Measurements from ENCODE around the gene ADAMTS17. TPM values are rescaled to one million over a fixed set of nuclear protein-coding genes. Genes with fewer than 3 reads are reported as not detected.

Gene ADAMTS17
- total RNA-seq, 1 experiment from 2014 or later, result 4.2 TPM

GRCh38 chr15:100019601-100020000 lies 322.2 kb downstream of the ADAMTS17 start:
- Histone ChIP-seq H4K20me1 (ENCODE audit: insufficient read depth) (no peaks in the 10 kb centered on the region), H3K9me2 (ENCODE audit: insufficient read depth) (no peaks in the 10 kb centered on the region), H3K4me3 (replicated peaks in 1 of 2; ENCODE audit: low read depth in 1 of 2, low read length in 2 of 2) (no peak overlapping the region), H3K36me3 (ENCODE audit: control insufficient read depth in 1 of 2, insufficient read depth in 2 of 2, low read length in 2 of 2) (no peaks in the 10 kb centered on the region), H3K4me1 (ENCODE audit: control insufficient read depth in 1 of 2, insufficient read depth in 2 of 2, low read length in 2 of 2) (peaks cover 3 to 13% of the 10 kb centered on the region in 2 experiments; a peak in 1 of 4 replicates), H3K27ac (ENCODE audit: low read depth, low read length) (no peak overlapping the region), H3K9me3 (ENCODE audit: control insufficient read depth in 1 of 2, insufficient read depth in 1 of 2, low read depth in 1 of 2, low read length in 2 of 2) (no peaks in the 10 kb centered on the region), H3K27me3 (ENCODE audit: insufficient read depth, low read length) (no peaks in the 10 kb centered on the region), H3K79me2 (ENCODE audit: insufficient read depth, low read length) (no peaks in the 10 kb centered on the region), H3K9ac (ENCODE audit: low read length) (no peak overlapping the region), H3K4me2 (ENCODE audit: low read length) (no peak overlapping the region), H2AFZ (ENCODE audit: low read depth, low read length, poor library complexity, severe bottlenecking) (no peak overlapping the region)
- BruUV-seq (replicated peaks), result no TSS peak
- RAD21 ChIA-PET (ENCODE audit: low non-redundant PET in 1 of 2, low total read pairs in 2 of 2, uncharacterized antibody in 2 of 2, unreplicated experiment in 2 of 2), result no interaction called here
- DNase-seq (ENCODE audit: low read depth, low spot score), result no peak
- TF ChIP-seq JUND (IDR thresholded peaks at IDR 0.05) (no peak), ZFX (IDR thresholded peaks at IDR 0.05) (no peak)
- intact Hi-C loops (cut with micrococcal nuclease), result no loop called here
- ATAC-seq, result no peak
- POLR2A ChIA-PET, result no interaction called here
- CTCF ChIA-PET, result no interaction called here

GRCh38 chr15:100018191-100018590 lies 323.6 kb downstream of the ADAMTS17 start:
- intact Hi-C loops (cut with micrococcal nuclease), result no loop called here
- H3K4me3 ChIP-seq (replicated peaks in 1 of 2; ENCODE audit: low read depth in 1 of 2, low read length in 2 of 2), result no peak overlapping the region
- ATAC-seq, result no peak
- H3K9ac ChIP-seq (ENCODE audit: low read length), result no peak overlapping the region
- DNase-seq (ENCODE audit: low read depth, low spot score), result no peak
- H3K36me3 ChIP-seq (ENCODE audit: control insufficient read depth in 1 of 2, insufficient read depth in 2 of 2, low read length in 2 of 2), result no peaks in the 10 kb centered on the region
- no peaks in the 10 kb centered on the region for H3K9me2 ChIP-seq (ENCODE audit: insufficient read depth)
- peaks cover 3 to 13% of the 10 kb centered on the region in 2 experiments; a peak in 1 of 4 replicates for H3K4me1 ChIP-seq (ENCODE audit: control insufficient read depth in 1 of 2, insufficient read depth in 2 of 2, low read length in 2 of 2)
- no peak overlapping the region for H3K27ac ChIP-seq (ENCODE audit: low read depth, low read length)
- H3K27me3 ChIP-seq (ENCODE audit: insufficient read depth, low read length), result no peaks in the 10 kb centered on the region
- H4K20me1 ChIP-seq (ENCODE audit: insufficient read depth), result no peaks in the 10 kb centered on the region
- ChIA-PET POLR2A (no interaction called here), CTCF (no interaction called here), RAD21 (ENCODE audit: low non-redundant PET in 1 of 2, low total read pairs in 2 of 2, uncharacterized antibody in 2 of 2, unreplicated experiment in 2 of 2) (no interaction called here)
- H3K79me2 ChIP-seq (ENCODE audit: insufficient read depth, low read length), result no peaks in the 10 kb centered on the region
- no TSS peak for BruUV-seq (replicated peaks)
- TF ChIP-seq JUND (IDR thresholded peaks at IDR 0.05) (no peak), ZBTB33 (IDR thresholded peaks at IDR 0.05; ENCODE audit: extremely low read depth, insufficient replicate concordance, low read length) (no peak), ELF1 (IDR thresholded peaks at IDR 0.05; ENCODE audit: borderline replicate concordance, low read depth) (no peak), EGR1 (IDR thresholded peaks at IDR 0.05; ENCODE audit: low read depth) (no peak), CTCF (IDR thresholded peaks at IDR 0.05 in 2 of 3, conservative IDR thresholded peaks at IDR 0.05 in 1 of 3; ENCODE audit: borderline replicate concordance in 1 of 3, insufficient read depth in 1 of 3, low read depth in 2 of 3, low read length in 2 of 3) (no peak), EZH2phosphoT487 (IDR thresholded peaks at IDR 0.05; ENCODE audit: borderline replicate concordance) (no peak), CBX3 (IDR thresholded peaks at IDR 0.05; ENCODE audit: low read depth) (no peak), SRF (IDR thresholded peaks at IDR 0.05; ENCODE audit: low read depth) (no peak), YY1 (IDR thresholded peaks at IDR 0.05; ENCODE audit: extremely low read depth, insufficient replicate concordance, low read depth, low read length) (no peak), CEBPB (IDR thresholded peaks at IDR 0.05; ENCODE audit: low read depth) (no peak), SIN3A (IDR thresholded peaks at IDR 0.05; ENCODE audit: low read depth) (no peak), ATF3 (IDR thresholded peaks at IDR 0.05) (no peak), POLR2AphosphoS5 (IDR thresholded peaks at IDR 0.05; ENCODE audit: low read depth, low read length) (no peak), RAD21 (IDR thresholded peaks at IDR 0.05; ENCODE audit: low read depth) (no peak), ZFX (IDR thresholded peaks at IDR 0.05) (no peak), TCF7L2 (IDR thresholded peaks at IDR 0.05; ENCODE audit: borderline replicate concordance, extremely low read depth, insufficient read depth, insufficient read length) (no peak), MAX (IDR thresholded peaks at IDR 0.05) (no peak), FOSL1 (IDR thresholded peaks at IDR 0.05; ENCODE audit: low read depth) (no peak)
- no peak overlapping the region for H2AFZ ChIP-seq (ENCODE audit: low read depth, low read length, poor library complexity, severe bottlenecking)
- H3K4me2 ChIP-seq (ENCODE audit: low read length), result no peak overlapping the region
- no peaks in the 10 kb centered on the region for H3K9me3 ChIP-seq (ENCODE audit: control insufficient read depth in 1 of 2, insufficient read depth in 1 of 2, low read depth in 1 of 2, low read length in 2 of 2)

Measured in HCT116 (cell line).